Memory B cell (primary cell): Measurements from ENCODE around the gene MYO5B.

Source experiments
- ATAC-seq: fragments of 150-1000 bp; cut with Tn5 transposase; 2 replicates; pipeline ENCODE4 v1.10.0; 2021; ENCODE audit warnings: low read depth, mild to moderate bottlenecking, moderate library complexity
- DNase-seq, 2 donors: peaks; one replicate each; pipeline ENCODE4 v3.0.0; 2022; ENCODE audit warnings: low spot score in 2 of 2
- H3K27ac Mint-ChIP-seq: one replicate; pipeline ENCODE4 v1.8.0; 2022; ENCODE audit warnings: mild to moderate bottlenecking, moderate library complexity, mixed read lengths
- H3K27me3 Mint-ChIP-seq: one replicate; pipeline ENCODE4 v1.8.0; 2022; ENCODE audit warnings: mixed read lengths
- H3K36me3 Mint-ChIP-seq: one replicate; pipeline ENCODE4 v1.8.0; 2022; ENCODE audit warnings: mild to moderate bottlenecking, mixed read lengths
- H3K4me1 Mint-ChIP-seq: one replicate; pipeline ENCODE4 v1.8.0; 2022; ENCODE audit warnings: mixed read lengths
- H3K4me3 Mint-ChIP-seq: one replicate; pipeline ENCODE4 v1.8.0; 2022; ENCODE audit warnings: mild to moderate bottlenecking, moderate library complexity, mixed read lengths
- H3K9me3 Mint-ChIP-seq: one replicate; pipeline ENCODE4 v1.8.0; 2022; ENCODE audit warnings: mixed read lengths

MYO5B gene

GRCh38 chr18:49948975-49949374 is 246.0 kb downstream of the MYO5B start:
- Mint-ChIP-seq H3K4me3 (no peak overlapping the region), H3K9me3 (no peaks in the 10 kb centered on the region), H3K27me3 (peaks cover 12% of the 10 kb centered on the region), H3K4me1 (peaks cover 8% of the 10 kb centered on the region), H3K36me3 (no peaks in the 10 kb centered on the region), H3K27ac (no peak overlapping the region)
- ATAC-seq (no peak), DNase-seq (no peak)

GRCh38 chr18:49944663-49945062 is 250.3 kb downstream of the MYO5B start:
- Mint-ChIP-seq H3K36me3 (no peaks in the 10 kb centered on the region), H3K27me3 (peaks cover 11% of the 10 kb centered on the region), H3K4me1 (peaks cover 2% of the 10 kb centered on the region), H3K4me3 (no peak overlapping the region), H3K9me3 (no peaks in the 10 kb centered on the region), H3K27ac (no peak overlapping the region)
- DNase-seq, result no peak
- ATAC-seq, result no peak

- Mint-ChIP-seq H3K27ac (no peak overlapping the region), H3K36me3 (no peaks in the 10 kb centered on the region), H3K4me1 (peaks cover 2% of the 10 kb centered on the region), H3K4me3 (no peak overlapping the region), H3K27me3 (peaks cover 7% of the 10 kb centered on the region), H3K9me3 (no peaks in the 10 kb centered on the region)
- ATAC-seq (no peak), DNase-seq (no peak)
Measured at GRCh38 chr18:49936821-49937220, 258.1 kb downstream of the MYO5B start.

DNA sequence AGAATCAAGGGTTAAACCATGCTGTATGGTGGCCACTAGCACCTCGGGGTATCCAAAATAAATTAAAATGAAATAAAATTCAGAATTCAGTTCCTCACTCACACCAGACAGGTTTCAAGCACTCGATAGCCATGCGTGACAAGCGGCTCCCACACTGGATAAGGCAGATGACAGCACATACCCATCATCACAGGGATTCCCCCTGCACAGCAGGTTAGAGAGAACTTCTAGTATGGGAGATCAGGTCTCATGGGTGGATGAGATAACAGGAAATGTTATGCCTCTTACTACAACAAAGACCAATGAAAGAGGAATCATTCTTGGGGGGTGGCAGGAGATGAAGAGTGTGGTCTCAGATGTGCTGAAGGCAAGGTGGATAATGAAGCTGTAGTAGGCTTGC is 259.7 kb downstream of the MYO5B start:
- no peak overlapping the region for H3K4me3 Mint-ChIP-seq
- H3K4me1 Mint-ChIP-seq, result peaks cover 2% of the 10 kb centered on the region
- peaks cover 6% of the 10 kb centered on the region for H3K27me3 Mint-ChIP-seq
- H3K27ac Mint-ChIP-seq, result no peak overlapping the region
- no peaks in the 10 kb centered on the region for H3K36me3 Mint-ChIP-seq
- DNase-seq, result no peak
- H3K9me3 Mint-ChIP-seq, result no peaks in the 10 kb centered on the region
- no peak for ATAC-seq

DNA sequence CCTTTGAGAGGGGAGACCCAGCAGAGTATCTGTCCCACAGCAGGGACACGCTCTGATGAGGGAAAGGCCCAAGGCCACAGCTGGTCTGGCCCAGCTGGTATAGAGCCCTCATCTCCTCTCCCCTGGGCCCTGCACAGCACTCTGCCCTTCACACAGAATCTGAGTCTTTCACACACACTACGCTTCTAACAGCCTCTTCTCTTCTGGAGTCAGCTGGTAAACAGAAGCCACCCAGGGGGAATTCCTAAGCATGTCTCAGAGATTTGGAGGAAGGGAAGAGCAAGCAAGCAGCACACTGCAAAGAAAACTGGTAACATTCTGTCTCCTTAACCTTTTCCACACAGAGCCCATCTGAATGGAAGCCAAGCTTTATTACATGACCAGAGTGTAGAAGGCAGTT is 260.5 kb downstream of the MYO5B start:
- DNase-seq, result no peak
- peaks cover 6% of the 10 kb centered on the region for H3K27me3 Mint-ChIP-seq
- ATAC-seq, result no peak

GRCh38 chr18:49933530-49934128 is 261.3 kb downstream of the MYO5B start:
- H3K36me3 Mint-ChIP-seq, result no peaks in the 10 kb centered on the region
- ATAC-seq (no peak), DNase-seq (no peak)
- no peaks in the 10 kb centered on the region for H3K9me3 Mint-ChIP-seq
- no peak overlapping the region for H3K4me3 Mint-ChIP-seq
- no peak overlapping the region for H3K27ac Mint-ChIP-seq
- peaks cover 6% of the 10 kb centered on the region for H3K27me3 Mint-ChIP-seq
- H3K4me1 Mint-ChIP-seq, result peaks cover 2% of the 10 kb centered on the region

More for the DNA sequence above, 260.5 kb downstream of the MYO5B start:
- Mint-ChIP-seq H3K4me3 (no peak overlapping the region), H3K4me1 (peaks cover 2% of the 10 kb centered on the region), H3K36me3 (no peaks in the 10 kb centered on the region), H3K27ac (no peak overlapping the region), H3K9me3 (no peaks in the 10 kb centered on the region)

DNA sequence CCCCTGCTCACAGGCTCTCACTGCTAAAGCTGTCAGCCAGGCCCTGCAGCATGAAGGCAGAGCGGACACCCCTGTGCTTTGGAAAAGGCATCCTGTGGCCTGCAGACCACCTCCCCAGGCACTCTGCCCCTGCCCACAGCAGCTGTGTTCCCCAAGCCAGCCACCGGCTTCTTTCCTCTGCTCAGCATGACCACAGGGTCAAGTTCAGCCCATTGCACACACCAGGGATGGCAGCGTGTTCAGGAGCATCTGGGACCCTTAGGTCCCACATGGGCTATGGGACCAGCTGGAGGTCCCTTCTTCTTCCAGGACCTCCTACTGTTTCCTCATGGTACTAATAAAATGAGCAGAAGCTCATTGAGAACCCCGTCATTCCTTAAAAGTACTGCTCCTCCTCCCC is 263.2 kb downstream of the MYO5B start:
- H3K4me3 Mint-ChIP-seq, result no peak overlapping the region
- no peak overlapping the region for H3K27ac Mint-ChIP-seq
- H3K36me3 Mint-ChIP-seq, result no peaks in the 10 kb centered on the region
- no peak for DNase-seq
- peaks cover 2% of the 10 kb centered on the region for H3K4me1 Mint-ChIP-seq
- H3K9me3 Mint-ChIP-seq, result no peaks in the 10 kb centered on the region
- no peak for ATAC-seq
- peaks cover 4% of the 10 kb centered on the region for H3K27me3 Mint-ChIP-seq

DNA sequence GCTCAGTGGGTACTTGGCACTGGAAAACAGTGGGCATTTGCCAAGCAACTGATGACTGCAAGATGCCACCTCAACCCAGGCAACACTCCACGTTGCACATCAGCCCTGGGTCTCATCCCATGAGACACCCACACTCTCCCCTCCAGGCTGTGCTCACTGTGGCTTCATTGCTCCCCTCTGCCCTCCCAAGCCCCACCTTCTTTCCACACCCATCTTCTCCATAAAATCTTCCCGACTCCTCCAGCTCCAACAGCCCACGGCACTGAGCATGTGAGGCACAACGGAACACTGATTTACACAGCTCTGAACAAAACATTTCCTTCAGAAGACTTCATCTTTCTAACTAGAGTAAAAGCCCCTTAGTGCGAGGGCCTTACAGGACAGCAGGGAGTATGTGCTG is 263.8 kb downstream of the MYO5B start:
- peaks cover 2% of the 10 kb centered on the region for H3K4me1 Mint-ChIP-seq
- no peaks in the 10 kb centered on the region for H3K9me3 Mint-ChIP-seq
- ATAC-seq (no peak), DNase-seq (no peak)
- H3K36me3 Mint-ChIP-seq, result no peaks in the 10 kb centered on the region
- H3K4me3 Mint-ChIP-seq, result no peak overlapping the region
- H3K27me3 Mint-ChIP-seq, result peaks cover 4% of the 10 kb centered on the region
- H3K27ac Mint-ChIP-seq, result no peak overlapping the region

GRCh38 chr18:49926106-49926745 is 268.7 kb downstream of the MYO5B start:
- H3K9me3 Mint-ChIP-seq, result peaks cover 7% of the 10 kb centered on the region
- no peaks in the 10 kb centered on the region for H3K4me1 Mint-ChIP-seq
- no peak overlapping the region for H3K27ac Mint-ChIP-seq
- peaks cover 7% of the 10 kb centered on the region for H3K27me3 Mint-ChIP-seq
- no peak for ATAC-seq
- H3K4me3 Mint-ChIP-seq, result no peak overlapping the region
- DNase-seq, result no peak
- peaks cover 2% of the 10 kb centered on the region for H3K36me3 Mint-ChIP-seq

- Mint-ChIP-seq H3K27ac (no peak overlapping the region), H3K9me3 (peaks cover 7% of the 10 kb centered on the region), H3K4me3 (no peak overlapping the region), H3K4me1 (no peaks in the 10 kb centered on the region), H3K27me3 (peaks cover 11% of the 10 kb centered on the region), H3K36me3 (peaks cover 2% of the 10 kb centered on the region)
- DNase-seq (no peak), ATAC-seq (no peak)
Measured at GRCh38 chr18:49924293-49924983, 270.5 kb downstream of the MYO5B start.

DNA sequence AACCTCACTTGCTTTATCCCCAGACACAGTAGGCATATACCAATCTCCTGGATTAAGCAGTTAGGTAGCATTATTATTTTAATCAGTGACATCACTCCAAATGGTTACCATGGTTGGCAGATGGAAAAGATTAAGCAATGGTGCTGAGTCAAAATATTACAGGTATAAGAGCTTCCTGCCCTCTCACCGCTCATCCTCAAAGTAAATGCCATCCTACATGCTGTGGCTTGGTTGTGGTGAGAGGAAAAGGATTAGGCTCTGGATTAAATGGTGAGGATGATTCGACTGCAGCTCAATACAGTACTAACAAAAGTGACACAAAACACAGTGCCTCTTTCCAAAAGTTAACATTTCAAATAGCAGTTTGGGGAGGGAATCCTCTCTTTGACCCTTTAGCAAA is 272.7 kb downstream of the MYO5B start:
- no peak for DNase-seq
- Mint-ChIP-seq H3K36me3 (peaks cover 2% of the 10 kb centered on the region), H3K4me3 (no peak overlapping the region), H3K27me3 (peaks cover 18% of the 10 kb centered on the region), H3K27ac (no peak overlapping the region), H3K9me3 (peaks cover 7% of the 10 kb centered on the region), H3K4me1 (peaks cover 3% of the 10 kb centered on the region)
- no peak for ATAC-seq

GRCh38 chr18:49921318-49921985 is 273.5 kb downstream of the MYO5B start:
- H3K9me3 Mint-ChIP-seq, result peaks cover 7% of the 10 kb centered on the region
- H3K27ac Mint-ChIP-seq, result no peak overlapping the region
- no peak for DNase-seq
- ATAC-seq, result no peak
- peaks cover 2% of the 10 kb centered on the region for H3K36me3 Mint-ChIP-seq
- H3K4me1 Mint-ChIP-seq, result peaks cover 7% of the 10 kb centered on the region
- H3K4me3 Mint-ChIP-seq, result no peak overlapping the region
- peaks cover 18% of the 10 kb centered on the region for H3K27me3 Mint-ChIP-seq

GRCh38 chr18:49920731-49921130 is 274.2 kb downstream of the MYO5B start:
- H3K4me3 Mint-ChIP-seq, result no peak overlapping the region
- DNase-seq (no peak), ATAC-seq (no peak)
- peaks cover 2% of the 10 kb centered on the region for H3K36me3 Mint-ChIP-seq
- H3K27ac Mint-ChIP-seq, result no peak overlapping the region
- peaks cover 13% of the 10 kb centered on the region for H3K4me1 Mint-ChIP-seq
- peaks cover 18% of the 10 kb centered on the region for H3K27me3 Mint-ChIP-seq
- H3K9me3 Mint-ChIP-seq, result peaks cover 7% of the 10 kb centered on the region

DNA sequence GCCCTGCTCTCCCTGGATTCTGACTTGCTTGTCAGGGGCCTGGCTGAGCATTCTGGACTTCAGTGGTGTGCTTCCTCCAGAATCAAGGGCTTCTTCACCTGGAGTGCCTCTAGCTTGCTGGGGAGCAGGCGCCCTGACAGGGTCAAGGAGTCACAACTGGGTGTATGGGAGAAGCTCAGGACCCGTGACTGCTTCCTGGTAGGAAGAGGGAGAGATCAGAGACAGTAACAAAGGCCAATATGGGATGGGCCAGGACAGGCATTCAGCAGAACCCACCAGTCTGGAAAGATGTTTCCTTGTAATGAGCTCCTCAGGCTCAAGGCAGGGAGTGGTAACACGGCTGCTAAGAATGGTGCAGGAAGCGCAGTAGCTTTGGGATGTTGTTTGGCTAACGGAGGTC is 277.2 kb downstream of the MYO5B start:
- Mint-ChIP-seq H3K27me3 (peaks cover 12% of the 10 kb centered on the region), H3K27ac (no peak overlapping the region), H3K36me3 (no peaks in the 10 kb centered on the region), H3K9me3 (no peaks in the 10 kb centered on the region), H3K4me3 (no peak overlapping the region), H3K4me1 (peaks cover 14% of the 10 kb centered on the region)
- no peak for DNase-seq
- ATAC-seq, result no peak
